Choroid plexus epithelial cell (primary cell): ENCODE measurements around the gene HMGCR.
A peak's percentile ranks its signal among the peaks of the same experiment; 100 is the strongest.
"Not testable (repeated sequence)": the region's sequence is repeated elsewhere in the genome, so short reads cannot be mapped to it uniquely, and the experiment has no call there.

Experiments
- DNase-seq: peaks from one replicate; pipeline ENCODE4 v3.0.0-alpha.2; 2010; ENCODE audit warnings: low read depth
- H3K4me3 ChIP-seq: 2 replicates; pipeline ENCODE4 v1.5.1; 2011; ENCODE audit warnings: low read depth, mild to moderate bottlenecking, control low read depth, low read length, moderate library complexity
- CTCF ChIP-seq: conservative IDR thresholded peaks from 2 replicates; pipeline ENCODE4 v1.5.1; 2011; ENCODE audit warnings: low read depth, mild to moderate bottlenecking, control low read depth, inconsistent platforms, low read length, moderate library complexity

The HMGCR gene

GRCh38 chr5:75319638-75320037, 17.4 kb upstream of the HMGCR start:
- no peak for TF ChIP-seq CTCF
- peak; percentile 17 for DNase-seq
- H3K4me3 ChIP-seq = no peak overlapping the region

GRCh38 chr5:75320371-75320770, 16.6 kb upstream of the HMGCR start:
- peak; percentile 59 for DNase-seq
- no peak overlapping the region for H3K4me3 ChIP-seq
- no peak for TF ChIP-seq CTCF

- DNase-seq = no peak
- no peak for TF ChIP-seq CTCF
- H3K4me3 ChIP-seq = no peak overlapping the region
Observed at GRCh38 chr5:75322066-75322465, 15.0 kb upstream of the HMGCR start.

- H3K4me3 ChIP-seq = no peak overlapping the region
- DNase-seq = no peak
- no peak for TF ChIP-seq CTCF
Observed at GRCh38 chr5:75324791-75325190, 12.2 kb upstream of the HMGCR start.

- no peak overlapping the region for H3K4me3 ChIP-seq
- no peak for DNase-seq
- no peak for TF ChIP-seq CTCF
Observed at GRCh38 chr5:75325242-75325641, 11.8 kb upstream of the HMGCR start.

- no peak overlapping the region for H3K4me3 ChIP-seq
- TF ChIP-seq CTCF = no peak
- DNase-seq = no peak
Observed at GRCh38 chr5:75330404-75330803, 6.6 kb upstream of the HMGCR start.

GRCh38 chr5:75331095-75332090, 5.6 kb upstream of the HMGCR start:
- TF ChIP-seq CTCF = peak; percentile 10
- DNase-seq = no peak
- H3K4me3 ChIP-seq = no peak overlapping the region

- not testable (repeated sequence) for DNase-seq, H3K4me3 ChIP-seq
Observed at GRCh38 chr5:75333759-75334158, 3.3 kb upstream of the HMGCR start.

- DNase-seq, H3K4me3 ChIP-seq: not testable (repeated sequence)
Observed at GRCh38 chr5:75334413-75334812, 2.6 kb upstream of the HMGCR start.
